NT2/D1 (cell line): Measurements from ENCODE around the gene TBC1D4.

Source experiments
- DNase-seq: peaks from one replicate; pipeline ENCODE4 v3.0.0-alpha.2; 2011; ENCODE audit warnings: low read depth, low spot score
- H3K27me3 ChIP-seq: 2 replicates; pipeline ENCODE4 v1.6.0; 2011; ENCODE audit warnings: mild to moderate bottlenecking; ENCODE audit not compliant: insufficient read length, insufficient read depth
- H3K36me3 ChIP-seq: 2 replicates; pipeline ENCODE4 v1.6.1; 2011; ENCODE audit warnings: mild to moderate bottlenecking, low read length, mixed read lengths; ENCODE audit not compliant: insufficient read depth, insufficient read length
- H3K4me1 ChIP-seq: 2 replicates; pipeline ENCODE4 v1.5.1; 2011; ENCODE audit not compliant: insufficient read depth, insufficient read length
- H3K4me3 ChIP-seq: 2 replicates; pipeline ENCODE4 v1.5.1; 2011; ENCODE audit warnings: low read depth; ENCODE audit not compliant: insufficient read length
- H3K9ac ChIP-seq: 2 replicates; pipeline ENCODE4 v1.6.0; 2011; ENCODE audit warnings: low read depth; ENCODE audit not compliant: insufficient read length
- H3K9me3 ChIP-seq: 2 replicates; pipeline ENCODE4 v1.5.1; 2011; ENCODE audit warnings: mild to moderate bottlenecking, low read length; ENCODE audit not compliant: insufficient read depth
- SUZ12 ChIP-seq: IDR thresholded peaks from 2 replicates; pipeline ENCODE4 v1.6.1; 2011; ENCODE audit not compliant: insufficient read length, insufficient read depth; ENCODE audit errors: extremely low read depth
- YY1 ChIP-seq: IDR thresholded peaks from 2 replicates; pipeline ENCODE4 v1.6.1; 2011; ENCODE audit not compliant: insufficient read length, insufficient read depth
- ZNF274 ChIP-seq: IDR thresholded peaks from 2 replicates; pipeline ENCODE4 v1.6.1; 2011; ENCODE audit warnings: mild to moderate bottlenecking, low read depth, low read length

Gene TBC1D4

GRCh38 chr13:75395901-75396300, 86.1 kb downstream of the TBC1D4 start:
- DNase-seq = no peak
- Histone ChIP-seq H3K9me3 (no peaks in the 10 kb centered on the region), H3K4me1 (no peaks in the 10 kb centered on the region), H3K36me3 (no peaks in the 10 kb centered on the region), H3K27me3 (no peaks in the 10 kb centered on the region), H3K9ac (no peak overlapping the region), H3K4me3 (no peak overlapping the region)
- TF ChIP-seq SUZ12 (no peak), ZNF274 (no peak), YY1 (no peak)

DNA sequence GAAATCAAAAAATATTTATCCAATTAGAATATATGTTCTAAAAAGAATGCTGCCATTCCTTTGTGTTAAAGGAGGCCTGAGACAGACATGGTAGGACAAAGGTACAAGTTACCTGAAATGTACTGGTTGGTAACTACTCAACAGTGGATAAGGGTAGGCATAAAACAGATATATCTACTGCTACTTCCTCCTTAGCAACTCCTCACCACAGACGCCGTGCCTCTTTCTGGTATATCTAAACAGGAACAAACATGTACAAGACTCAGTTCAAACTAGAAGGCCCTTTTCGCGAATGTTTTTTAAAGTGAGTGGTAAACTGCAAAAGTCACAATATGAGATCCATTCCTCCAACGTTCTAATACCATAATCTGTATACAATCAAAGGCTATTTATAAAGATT, 86.9 kb downstream of the TBC1D4 start:
- Histone ChIP-seq H3K9ac (no peak overlapping the region), H3K36me3 (no peaks in the 10 kb centered on the region), H3K4me3 (no peak overlapping the region), H3K27me3 (no peaks in the 10 kb centered on the region), H3K4me1 (no peaks in the 10 kb centered on the region), H3K9me3 (no peaks in the 10 kb centered on the region)
- no peak for DNase-seq
- TF ChIP-seq SUZ12 = no peak

DNA sequence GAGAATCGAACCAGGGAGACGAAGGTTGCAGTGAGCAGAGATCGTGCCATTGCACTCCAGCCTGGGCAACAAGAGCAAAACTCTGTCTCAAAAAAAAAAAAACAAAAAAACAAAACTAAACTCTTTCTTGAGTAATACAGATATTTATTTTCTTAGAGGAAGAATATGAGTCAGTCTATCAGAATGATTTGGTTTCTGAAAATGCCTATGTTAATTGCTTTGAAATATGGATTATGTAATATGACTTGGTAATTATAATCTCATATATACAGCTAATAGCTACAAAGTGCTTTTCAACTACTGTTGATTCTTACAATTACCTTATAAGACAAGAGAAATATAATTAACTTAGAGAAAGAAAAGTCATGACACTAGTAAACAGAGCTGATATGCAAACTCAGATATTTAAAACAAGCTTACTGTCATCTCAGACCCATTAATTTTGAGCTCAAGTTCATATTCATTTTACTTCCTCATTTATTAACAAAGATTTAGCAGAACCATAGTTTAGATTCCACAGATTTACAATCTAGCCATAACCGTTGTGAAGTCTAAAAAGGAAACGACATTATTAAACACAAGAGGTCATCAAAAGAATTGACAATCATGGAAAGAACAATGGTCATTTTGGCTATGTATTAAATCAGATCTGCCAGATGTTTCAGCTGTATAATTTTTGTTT, 88.0 kb downstream of the TBC1D4 start:
- H3K9ac ChIP-seq = no peak overlapping the region
- no peak overlapping the region for H3K4me3 ChIP-seq
- no peak for DNase-seq
- H3K36me3 ChIP-seq = no peaks in the 10 kb centered on the region
- no peaks in the 10 kb centered on the region for H3K4me1 ChIP-seq
- H3K9me3 ChIP-seq = no peaks in the 10 kb centered on the region
- no peaks in the 10 kb centered on the region for H3K27me3 ChIP-seq
- TF ChIP-seq YY1 (no peak), ZNF274 (no peak), SUZ12 (no peak)

GRCh38 chr13:75391432-75392100, 90.4 kb downstream of the TBC1D4 start:
- Histone ChIP-seq H3K27me3 (no peaks in the 10 kb centered on the region), H3K4me3 (no peak overlapping the region), H3K4me1 (no peaks in the 10 kb centered on the region), H3K9ac (no peak overlapping the region), H3K36me3 (no peaks in the 10 kb centered on the region), H3K9me3 (no peaks in the 10 kb centered on the region)
- no peak for TF ChIP-seq SUZ12
- no peak for TF ChIP-seq YY1
- TF ChIP-seq ZNF274 = no peak
- no peak for DNase-seq

DNA sequence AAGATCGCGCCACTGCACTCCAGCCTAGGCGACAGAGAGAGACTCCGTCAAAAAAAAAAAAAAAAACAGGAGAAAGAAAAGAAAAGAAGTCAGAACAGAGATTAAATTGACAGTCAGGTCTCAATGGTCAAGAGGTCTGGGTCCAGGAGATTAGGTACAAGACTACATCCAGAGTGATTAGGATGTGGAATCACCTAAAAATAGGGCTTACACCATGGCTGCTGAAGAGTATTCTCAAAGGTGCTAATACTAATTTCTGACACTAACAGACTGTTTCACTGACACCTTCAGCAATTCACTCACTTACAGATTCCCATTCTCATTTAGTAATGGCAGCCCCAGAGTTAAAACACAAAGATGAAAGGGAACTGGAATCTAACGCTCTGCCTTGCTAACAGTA, 91.7 kb downstream of the TBC1D4 start:
- no peaks in the 10 kb centered on the region for H3K27me3 ChIP-seq
- no peak for DNase-seq
- H3K36me3 ChIP-seq = no peaks in the 10 kb centered on the region
- no peak overlapping the region for H3K9ac ChIP-seq
- H3K4me3 ChIP-seq = no peak overlapping the region
- H3K9me3 ChIP-seq = no peaks in the 10 kb centered on the region
- no peaks in the 10 kb centered on the region for H3K4me1 ChIP-seq
- no peak for TF ChIP-seq ZNF274

DNA sequence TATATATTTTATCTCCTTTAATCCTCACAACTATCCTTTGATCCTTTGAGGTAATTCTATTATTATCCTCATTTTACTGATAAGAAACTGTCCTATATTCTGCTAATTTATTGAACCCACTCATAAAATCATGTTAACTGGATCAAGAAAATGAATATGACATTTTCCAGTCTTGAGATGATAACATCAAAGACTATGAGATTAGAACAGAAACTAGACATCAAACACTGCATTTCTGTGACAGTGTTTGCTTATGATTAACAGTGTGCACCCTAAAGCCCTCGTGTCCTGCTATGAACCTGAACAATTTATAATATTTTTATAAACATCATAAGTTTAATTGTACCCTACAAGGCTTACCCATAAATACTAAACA, 96.3 kb downstream of the TBC1D4 start:
- H3K36me3 ChIP-seq = no peaks in the 10 kb centered on the region
- H3K27me3 ChIP-seq = no peaks in the 10 kb centered on the region
- no peak overlapping the region for H3K4me3 ChIP-seq
- no peaks in the 10 kb centered on the region for H3K4me1 ChIP-seq
- no peaks in the 10 kb centered on the region for H3K9me3 ChIP-seq
- TF ChIP-seq YY1 (no peak), SUZ12 (no peak), ZNF274 (no peak)
- DNase-seq = no peak
- no peak overlapping the region for H3K9ac ChIP-seq

- TF ChIP-seq YY1 (no peak), SUZ12 (no peak), ZNF274 (no peak)
- H3K4me1 ChIP-seq = no peaks in the 10 kb centered on the region
- DNase-seq = no peak
- H3K27me3 ChIP-seq = no peaks in the 10 kb centered on the region
- no peaks in the 10 kb centered on the region for H3K36me3 ChIP-seq
- H3K9me3 ChIP-seq = no peaks in the 10 kb centered on the region
- H3K4me3 ChIP-seq = no peak overlapping the region
- no peak overlapping the region for H3K9ac ChIP-seq
Measured at GRCh38 chr13:75384879-75385707, 96.9 kb downstream of the TBC1D4 start.
